Breast epithelium (tissue), 3 donors: ENCODE results near the gene MRPS27.

ENCODE experiments used
- POLR2A ChIP-seq: fragments of 450-650 bp; IDR thresholded peaks from one replicate; pipeline ENCODE4 v1.6.1; 2016; ENCODE audit warnings: antibody characterized with exemption, mild to moderate bottlenecking, moderate library complexity
- POLR2AphosphoS5 ChIP-seq, 3 donors: sonication (generic); formaldehyde crosslinking; IDR thresholded peaks; one replicate each; pipeline ENCODE4 v1.6.1; 2017; ENCODE audit warnings: antibody characterized with exemption in 3 of 3
- TF ChIP-seq, protein P1 (sequence below), 3 donors: fragments of 450-650 bp; IDR thresholded peaks; one replicate each; pipeline ENCODE4 v1.5.1; 2016 to 2017; ENCODE audit warnings: antibody characterized with exemption in 3 of 3, mild to moderate bottlenecking in 3 of 3, moderate library complexity in 3 of 3

DNA sequence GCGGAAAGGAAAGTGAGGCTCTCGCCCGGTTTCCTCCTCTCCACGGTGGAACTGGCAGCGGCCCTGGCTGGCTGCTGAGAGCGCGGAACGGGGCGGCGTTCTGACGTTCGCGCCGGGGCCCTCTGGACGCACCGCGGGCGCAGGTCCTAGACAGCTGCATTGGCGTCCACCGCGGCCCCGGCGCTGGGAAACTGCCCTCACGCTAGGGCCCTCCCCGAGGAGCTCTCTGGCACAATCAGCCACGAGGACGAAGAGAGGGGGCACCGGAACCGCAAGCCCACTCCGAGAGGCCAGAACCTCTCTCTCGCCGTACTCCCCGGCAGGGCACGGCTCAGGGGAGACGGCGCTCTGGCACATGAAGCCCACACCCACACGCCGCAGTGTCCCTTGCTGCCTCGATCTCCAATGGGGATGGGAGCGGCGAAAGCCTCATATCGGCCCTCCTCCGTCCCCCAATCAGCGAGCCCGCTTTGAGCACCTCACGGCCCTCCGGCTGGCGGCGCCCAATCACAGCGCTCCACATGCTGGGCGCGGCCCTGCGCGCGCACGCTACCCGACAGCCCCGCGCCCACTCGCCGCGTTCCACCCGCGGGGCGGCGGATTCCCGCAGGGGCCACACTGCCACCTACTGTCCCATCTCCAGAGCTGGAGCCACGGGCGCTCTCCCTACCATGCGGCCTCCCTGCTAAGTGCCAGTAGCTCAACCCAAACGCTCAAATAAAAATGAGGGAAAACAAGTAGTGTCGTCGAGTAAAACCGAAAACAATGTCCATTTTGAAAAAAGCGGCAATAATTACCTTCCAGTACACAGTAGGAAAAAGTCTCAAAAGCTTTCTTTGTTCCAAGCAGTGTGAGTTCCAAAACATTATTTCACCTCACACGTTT is 11.8 kb downstream of the MRPS27 start:
- TF ChIP-seq, protein P1, sequence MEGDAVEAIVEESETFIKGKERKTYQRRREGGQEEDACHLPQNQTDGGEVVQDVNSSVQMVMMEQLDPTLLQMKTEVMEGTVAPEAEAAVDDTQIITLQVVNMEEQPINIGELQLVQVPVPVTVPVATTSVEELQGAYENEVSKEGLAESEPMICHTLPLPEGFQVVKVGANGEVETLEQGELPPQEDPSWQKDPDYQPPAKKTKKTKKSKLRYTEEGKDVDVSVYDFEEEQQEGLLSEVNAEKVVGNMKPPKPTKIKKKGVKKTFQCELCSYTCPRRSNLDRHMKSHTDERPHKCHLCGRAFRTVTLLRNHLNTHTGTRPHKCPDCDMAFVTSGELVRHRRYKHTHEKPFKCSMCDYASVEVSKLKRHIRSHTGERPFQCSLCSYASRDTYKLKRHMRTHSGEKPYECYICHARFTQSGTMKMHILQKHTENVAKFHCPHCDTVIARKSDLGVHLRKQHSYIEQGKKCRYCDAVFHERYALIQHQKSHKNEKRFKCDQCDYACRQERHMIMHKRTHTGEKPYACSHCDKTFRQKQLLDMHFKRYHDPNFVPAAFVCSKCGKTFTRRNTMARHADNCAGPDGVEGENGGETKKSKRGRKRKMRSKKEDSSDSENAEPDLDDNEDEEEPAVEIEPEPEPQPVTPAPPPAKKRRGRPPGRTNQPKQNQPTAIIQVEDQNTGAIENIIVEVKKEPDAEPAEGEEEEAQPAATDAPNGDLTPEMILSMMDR (IDR thresholded peaks at IDR 0.05): peak; percentile 90 to 95 (median 93)
- TF ChIP-seq POLR2A: peak; percentile 57
- TF ChIP-seq POLR2AphosphoS5 (IDR thresholded peaks at IDR 0.05): peak; percentile 83 to 94 (median 94)
